ENCODE results near the gene FBLN5. TPM values are rescaled to one million over a fixed set of nuclear protein-coding genes. Genes with fewer than 3 reads are reported as not detected.

The FBLN5 gene
- total and polyA plus RNA-seq, 7 donors = 3.0 to 253 (median 91.8) TPM

DNA sequence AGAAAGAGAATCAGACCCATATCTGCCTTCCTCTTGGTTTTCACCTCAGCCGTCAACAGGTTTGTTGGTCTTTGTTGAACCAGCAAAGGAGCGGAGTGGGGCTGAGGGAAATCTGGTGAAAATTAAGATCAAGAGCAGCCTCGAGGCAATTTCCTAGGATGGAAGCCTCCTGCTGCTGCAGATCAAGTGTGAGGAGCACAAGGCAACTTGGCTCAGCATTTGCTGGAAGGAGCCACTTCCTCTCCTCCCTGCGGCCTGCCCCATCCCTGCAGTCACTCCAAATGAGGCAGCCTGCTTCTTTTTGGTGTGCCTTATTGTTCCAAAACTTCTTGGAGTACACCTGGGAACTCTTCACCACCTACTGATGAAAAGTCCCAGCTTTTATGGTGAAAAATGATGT lies 85.1 kb downstream of the FBLN5 start:
- H3K27me3 ChIP-seq = no peaks in the 10 kb centered on the region
- peaks cover 0 to 4% (median 0%) of the 10 kb centered on the region in 4 donors for H3K36me3 ChIP-seq
- no peak overlapping the region for H3K27ac ChIP-seq
- no peak for DNase-seq
- TF ChIP-seq POLR2AphosphoS5 (IDR thresholded peaks at IDR 0.05) (no peak), EP300 (IDR thresholded peaks at IDR 0.05) (no peak)
- TF ChIP-seq, protein P1, sequence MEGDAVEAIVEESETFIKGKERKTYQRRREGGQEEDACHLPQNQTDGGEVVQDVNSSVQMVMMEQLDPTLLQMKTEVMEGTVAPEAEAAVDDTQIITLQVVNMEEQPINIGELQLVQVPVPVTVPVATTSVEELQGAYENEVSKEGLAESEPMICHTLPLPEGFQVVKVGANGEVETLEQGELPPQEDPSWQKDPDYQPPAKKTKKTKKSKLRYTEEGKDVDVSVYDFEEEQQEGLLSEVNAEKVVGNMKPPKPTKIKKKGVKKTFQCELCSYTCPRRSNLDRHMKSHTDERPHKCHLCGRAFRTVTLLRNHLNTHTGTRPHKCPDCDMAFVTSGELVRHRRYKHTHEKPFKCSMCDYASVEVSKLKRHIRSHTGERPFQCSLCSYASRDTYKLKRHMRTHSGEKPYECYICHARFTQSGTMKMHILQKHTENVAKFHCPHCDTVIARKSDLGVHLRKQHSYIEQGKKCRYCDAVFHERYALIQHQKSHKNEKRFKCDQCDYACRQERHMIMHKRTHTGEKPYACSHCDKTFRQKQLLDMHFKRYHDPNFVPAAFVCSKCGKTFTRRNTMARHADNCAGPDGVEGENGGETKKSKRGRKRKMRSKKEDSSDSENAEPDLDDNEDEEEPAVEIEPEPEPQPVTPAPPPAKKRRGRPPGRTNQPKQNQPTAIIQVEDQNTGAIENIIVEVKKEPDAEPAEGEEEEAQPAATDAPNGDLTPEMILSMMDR (IDR thresholded peaks at IDR 0.05) = no peak
- no peak overlapping the region for H3K4me3 ChIP-seq
- no peaks in the 10 kb centered on the region for H3K4me1 ChIP-seq
- 70 to 91% methylated on average over 4 of the region's 4 CpGs for WGBS, 2 donors
- no peaks in the 10 kb centered on the region for H3K9me3 ChIP-seq
- intact Hi-C loops (cut with DNase I) = no loop called here

DNA sequence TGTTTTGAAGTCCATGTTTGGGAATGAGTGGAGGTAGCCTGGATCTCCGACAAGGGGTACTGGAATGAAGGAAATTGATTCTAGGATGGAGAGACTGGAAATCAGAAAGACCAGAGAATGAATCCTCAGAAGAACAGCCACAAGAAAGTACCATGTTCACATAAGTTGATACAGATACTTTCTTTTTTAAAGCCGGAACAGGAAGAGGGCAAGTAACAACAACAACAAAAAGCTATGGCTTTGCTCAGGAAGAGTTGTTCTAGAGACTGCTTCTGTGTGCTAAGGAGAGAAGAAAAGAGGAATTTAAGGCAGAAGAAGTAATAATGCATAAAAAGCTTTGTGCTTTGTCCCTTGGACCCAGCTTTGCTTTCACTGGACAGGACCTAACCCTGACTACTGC lies 86.4 kb downstream of the FBLN5 start:
- intact Hi-C loops (cut with DNase I) = no loop called here
- Histone ChIP-seq H3K9me3 (no peaks in the 10 kb centered on the region), H3K4me3 (no peak overlapping the region), H3K27me3 (no peaks in the 10 kb centered on the region), H3K4me1 (no peaks in the 10 kb centered on the region), H3K27ac (no peak overlapping the region), H3K36me3 (no peaks in the 10 kb centered on the region)
- 61 to 63% methylated on average over 2 of the region's 2 CpGs for WGBS, 2 donors
- no peak for TF ChIP-seq EP300 (IDR thresholded peaks at IDR 0.05)
- DNase-seq = no peak

DNA sequence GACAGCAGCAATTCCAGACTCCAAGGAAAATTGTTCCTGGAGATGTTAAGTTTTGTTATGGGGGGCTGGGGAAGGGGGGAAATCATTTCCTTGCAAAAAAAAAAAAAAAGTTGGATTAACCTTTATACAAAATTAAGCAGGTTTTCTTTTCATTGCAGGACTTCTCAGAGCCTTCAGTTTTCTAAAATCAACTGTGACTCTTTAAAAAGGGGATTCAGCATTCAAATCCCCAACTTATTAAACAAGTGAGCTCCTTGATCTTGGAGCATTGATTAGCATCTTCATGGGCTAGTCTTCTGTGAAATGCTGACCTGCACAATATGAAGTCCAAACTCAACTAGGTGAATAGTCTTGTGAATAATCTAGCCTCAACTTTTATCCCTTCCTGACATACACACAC lies 87.3 kb downstream of the FBLN5 start:
- H3K27ac ChIP-seq = no peak overlapping the region
- no peaks in the 10 kb centered on the region for H3K27me3 ChIP-seq
- no peaks in the 10 kb centered on the region for H3K4me1 ChIP-seq
- no peak overlapping the region for H3K4me3 ChIP-seq
- no peak for DNase-seq
- intact Hi-C loops (cut with DNase I) = no loop called here
- TF ChIP-seq, protein P1 (IDR thresholded peaks at IDR 0.05) = no peak
- TF ChIP-seq POLR2A (IDR thresholded peaks at IDR 0.05) = no peak
- TF ChIP-seq EP300 (IDR thresholded peaks at IDR 0.05) = no peak
- TF ChIP-seq POLR2AphosphoS5 (IDR thresholded peaks at IDR 0.05) = no peak
- H3K36me3 ChIP-seq = no peaks in the 10 kb centered on the region
- H3K9me3 ChIP-seq = no peaks in the 10 kb centered on the region

DNA sequence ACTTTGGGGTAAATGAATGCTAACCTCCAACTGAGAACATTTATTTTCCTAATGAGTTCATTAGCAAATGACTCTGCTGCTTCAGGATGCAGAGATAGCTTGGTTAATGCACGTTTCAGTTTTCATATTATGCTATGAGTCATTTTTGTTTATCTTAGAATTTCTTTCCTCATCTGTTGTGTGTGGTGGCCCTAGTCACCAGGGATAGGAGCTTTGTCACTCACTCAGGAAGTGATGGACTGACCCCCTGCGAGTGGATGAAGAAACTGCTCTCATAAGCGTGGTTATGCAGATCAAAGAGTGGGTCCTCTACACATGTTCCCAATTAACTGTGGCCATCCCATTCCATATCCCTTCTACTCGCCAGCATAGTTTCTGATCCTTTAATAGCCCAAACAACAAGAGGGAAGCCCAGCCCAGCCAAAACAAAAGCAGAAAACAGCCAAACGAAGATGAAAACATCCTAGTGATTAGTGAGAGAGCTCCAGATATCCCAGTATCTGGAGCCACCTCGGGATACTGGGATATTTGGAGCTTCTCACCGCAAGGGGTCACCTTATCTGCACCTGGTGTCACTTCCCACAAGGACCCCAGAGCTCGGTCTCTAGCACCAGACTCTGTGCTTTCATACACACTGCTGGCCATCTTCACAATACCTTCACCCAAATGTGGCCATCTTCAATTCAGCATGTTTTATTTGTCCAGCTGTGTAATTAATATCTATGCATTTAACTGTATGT lies 88.8 kb downstream of the FBLN5 start:
- Histone ChIP-seq H3K4me1 (peaks cover 0 to 4% (median under 1%) of the 10 kb centered on the region in 4 donors), H3K36me3 (no peaks in the 10 kb centered on the region), H3K27ac (no peak overlapping the region), H3K9me3 (no peaks in the 10 kb centered on the region), H3K4me3 (no peak overlapping the region), H3K27me3 (no peaks in the 10 kb centered on the region)
- WGBS, 2 donors = 31 to 50% methylated on average over 8 of the region's 8 CpGs
- intact Hi-C loops (cut with DNase I) = no loop called here
- TF ChIP-seq, protein P1 (IDR thresholded peaks at IDR 0.05) = no peak
- TF ChIP-seq EP300 (IDR thresholded peaks at IDR 0.05) (no peak), POLR2AphosphoS5 (IDR thresholded peaks at IDR 0.05) (no peak), POLR2A (IDR thresholded peaks at IDR 0.05) (no peak)
- DNase-seq = no peak

DNA sequence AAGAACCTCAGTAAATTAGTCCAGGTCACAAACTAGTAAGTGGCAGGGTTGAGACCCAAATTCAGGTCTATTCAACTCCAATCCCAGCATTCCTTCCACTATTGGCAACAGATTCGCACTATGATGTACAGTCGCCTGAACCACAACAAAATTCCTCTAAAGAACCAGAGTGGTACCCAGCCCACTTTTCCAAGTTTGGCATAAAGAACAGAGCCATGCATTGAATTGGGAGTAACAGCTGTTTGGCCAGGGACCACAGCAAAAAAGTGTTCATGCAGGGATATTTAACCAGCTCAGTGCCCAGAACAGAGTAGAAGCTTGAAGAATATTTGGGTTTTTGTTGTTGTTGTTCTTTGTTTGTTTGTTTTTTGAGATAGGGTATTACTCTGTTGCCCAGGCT lies 89.9 kb downstream of the FBLN5 start:
- 94 to 98% methylated on average over 2 of the region's 2 CpGs for WGBS, 2 donors
- no peak overlapping the region for H3K27ac ChIP-seq
- DNase-seq = no peak
- TF ChIP-seq POLR2A (IDR thresholded peaks at IDR 0.05) = no peak
- TF ChIP-seq, protein P1 (IDR thresholded peaks at IDR 0.05) = no peak
- TF ChIP-seq POLR2AphosphoS5 (IDR thresholded peaks at IDR 0.05) = no peak
- TF ChIP-seq EP300 (IDR thresholded peaks at IDR 0.05) = no peak
- H3K9me3 ChIP-seq = no peaks in the 10 kb centered on the region
- no peaks in the 10 kb centered on the region for H3K27me3 ChIP-seq
- no peaks in the 10 kb centered on the region for H3K36me3 ChIP-seq
- no peak overlapping the region for H3K4me3 ChIP-seq
- H3K4me1 ChIP-seq = peaks cover 0 to 12% (median 6%) of the 10 kb centered on the region in 4 donors
- intact Hi-C loops (cut with DNase I) = no loop called here

Measured in sigmoid colon (tissue), 7 donors.